Measurements from ENCODE around the gene INSIG2. TPM values are rescaled to one million over a fixed set of nuclear protein-coding genes. Genes with fewer than 3 reads are reported as not detected.

The INSIG2 gene
- total RNA-seq, 2 donors from 2014 or later: 23.1 to 48.9 TPM

DNA sequence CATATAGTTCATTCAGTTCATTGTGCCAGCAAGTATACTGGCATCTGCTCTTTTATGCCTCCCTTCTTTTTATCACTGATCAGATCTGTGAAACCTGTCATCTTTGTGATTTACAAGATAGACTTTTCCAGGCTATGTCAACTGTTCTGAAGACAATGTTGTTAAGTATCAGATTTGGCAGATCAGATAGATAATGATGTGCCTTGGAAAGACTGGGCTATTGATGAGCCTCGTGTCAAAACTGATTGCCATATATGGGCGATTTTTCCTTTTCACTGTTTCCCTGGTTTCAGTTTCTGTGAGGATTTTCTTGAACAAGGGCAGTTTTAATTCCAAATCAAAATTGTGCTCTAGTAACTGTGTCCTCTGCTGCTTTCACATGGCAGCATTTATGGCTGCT, 26.6 kb downstream of the INSIG2 start:
- Mint-ChIP-seq H3K27me3 (ENCODE audit: low read depth) (no peaks in the 10 kb centered on the region), H3K4me1 (ENCODE audit: low read depth) (peaks cover 6% of the 10 kb centered on the region), H3K9me3 (no peaks in the 10 kb centered on the region), H3K36me3 (ENCODE audit: insufficient read depth in 2 of 2) (peaks cover 5 to 11% of the 10 kb centered on the region in 2 donors), H3K27ac (peak overlapping the region; percentile 80), H3K4me3 (no peak overlapping the region)
- ATAC-seq (replicated peaks in 1 of 2) (no peak), DNase-seq (no peak)

GRCh38 chr2:118115761-118116160, 27.5 kb downstream of the INSIG2 start:
- no peak for DNase-seq
- Mint-ChIP-seq H3K36me3 (ENCODE audit: insufficient read depth in 2 of 2) (peaks cover 5 to 11% of the 10 kb centered on the region in 2 donors), H3K27me3 (ENCODE audit: low read depth) (no peaks in the 10 kb centered on the region)

DNA sequence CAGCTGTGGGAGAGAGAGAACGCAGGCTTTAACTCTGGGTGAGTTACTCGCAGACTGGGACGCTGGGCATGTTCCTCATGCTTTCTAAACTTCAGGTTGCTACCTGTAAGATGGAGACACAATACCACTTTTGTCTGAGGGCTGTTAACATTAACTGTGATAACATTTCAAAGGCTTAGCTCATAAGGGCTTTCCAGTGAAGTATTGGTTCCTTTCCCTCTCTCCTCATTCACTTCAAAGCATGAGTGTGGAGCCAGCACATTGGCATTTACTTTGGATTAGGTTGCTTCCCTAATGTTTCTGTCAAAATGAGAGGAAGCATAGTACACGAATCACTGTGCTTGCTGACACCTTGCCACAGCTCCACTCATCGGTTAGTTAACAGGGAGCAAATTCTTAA, 30.2 kb downstream of the INSIG2 start:
- no peak for DNase-seq
- Mint-ChIP-seq H3K27ac (no peak overlapping the region), H3K9me3 (no peaks in the 10 kb centered on the region), H3K27me3 (ENCODE audit: low read depth) (no peaks in the 10 kb centered on the region), H3K36me3 (ENCODE audit: insufficient read depth in 2 of 2) (no peaks in the 10 kb centered on the region), H3K4me3 (no peak overlapping the region), H3K4me1 (ENCODE audit: low read depth) (peaks cover 6% of the 10 kb centered on the region)
- no peak for ATAC-seq (replicated peaks in 1 of 2)

More at GRCh38 chr2:118115761-118116160, 27.5 kb downstream of the INSIG2 start:
- Mint-ChIP-seq H3K27ac (no peak overlapping the region), H3K4me3 (no peak overlapping the region), H3K4me1 (ENCODE audit: low read depth) (peaks cover 6% of the 10 kb centered on the region), H3K9me3 (no peaks in the 10 kb centered on the region)
- no peak for ATAC-seq (replicated peaks in 1 of 2)

GRCh38 chr2:118119158-118119727, 31.0 kb downstream of the INSIG2 start:
- Mint-ChIP-seq H3K4me3 (no peak overlapping the region), H3K9me3 (no peaks in the 10 kb centered on the region), H3K36me3 (ENCODE audit: insufficient read depth in 2 of 2) (no peaks in the 10 kb centered on the region), H3K4me1 (ENCODE audit: low read depth) (no peaks in the 10 kb centered on the region), H3K27ac (no peak overlapping the region), H3K27me3 (ENCODE audit: low read depth) (peaks cover under 1% of the 10 kb centered on the region)
- no peak for ATAC-seq (replicated peaks in 1 of 2)
- DNase-seq: no peak

DNA sequence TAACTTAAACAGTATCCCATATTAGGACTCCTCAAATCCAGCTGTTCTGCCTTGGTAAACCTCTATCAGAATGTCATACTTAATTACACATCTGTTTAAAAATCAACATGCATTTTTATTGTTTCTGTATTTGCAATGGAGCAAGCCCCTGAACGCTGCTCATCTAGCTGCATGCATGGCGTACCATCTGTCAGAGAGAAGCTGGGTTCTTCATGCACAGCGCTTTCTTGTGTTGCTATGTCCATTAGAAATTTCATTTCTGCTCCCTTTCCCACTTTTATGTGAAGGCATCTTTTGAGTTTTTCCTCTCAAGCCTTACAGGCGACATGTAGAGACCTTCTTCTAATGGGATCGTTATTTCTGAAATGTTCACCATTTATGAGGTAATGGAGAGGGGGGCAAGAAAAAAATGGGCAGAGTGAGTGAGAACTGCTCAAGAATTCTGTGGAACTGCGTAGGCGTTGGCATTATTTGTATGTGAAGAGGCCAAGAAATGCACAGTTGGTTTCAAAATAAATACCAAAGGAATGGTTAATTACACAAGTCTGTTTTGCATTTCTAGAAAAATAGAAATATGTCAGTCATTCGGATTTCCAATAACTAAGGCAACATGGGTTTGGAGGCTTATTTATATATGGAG, 31.6 kb downstream of the INSIG2 start:
- Mint-ChIP-seq H3K27me3 (ENCODE audit: low read depth) (peaks cover 6% of the 10 kb centered on the region), H3K9me3 (no peaks in the 10 kb centered on the region), H3K27ac (no peak overlapping the region), H3K4me1 (ENCODE audit: low read depth) (no peaks in the 10 kb centered on the region), H3K36me3 (ENCODE audit: insufficient read depth in 2 of 2) (no peaks in the 10 kb centered on the region), H3K4me3 (no peak overlapping the region)
- ATAC-seq (replicated peaks in 1 of 2): no peak
- no peak for DNase-seq

GRCh38 chr2:118120401-118120780, 32.1 kb downstream of the INSIG2 start:
- DNase-seq (no peak), ATAC-seq (replicated peaks in 1 of 2) (no peak)
- no peaks in the 10 kb centered on the region for H3K36me3 Mint-ChIP-seq (ENCODE audit: insufficient read depth in 2 of 2)
- H3K4me3 Mint-ChIP-seq: no peak overlapping the region
- peaks cover 12% of the 10 kb centered on the region for H3K27me3 Mint-ChIP-seq (ENCODE audit: low read depth)
- H3K4me1 Mint-ChIP-seq (ENCODE audit: low read depth): no peaks in the 10 kb centered on the region
- H3K9me3 Mint-ChIP-seq: no peaks in the 10 kb centered on the region
- H3K27ac Mint-ChIP-seq: no peak overlapping the region

DNA sequence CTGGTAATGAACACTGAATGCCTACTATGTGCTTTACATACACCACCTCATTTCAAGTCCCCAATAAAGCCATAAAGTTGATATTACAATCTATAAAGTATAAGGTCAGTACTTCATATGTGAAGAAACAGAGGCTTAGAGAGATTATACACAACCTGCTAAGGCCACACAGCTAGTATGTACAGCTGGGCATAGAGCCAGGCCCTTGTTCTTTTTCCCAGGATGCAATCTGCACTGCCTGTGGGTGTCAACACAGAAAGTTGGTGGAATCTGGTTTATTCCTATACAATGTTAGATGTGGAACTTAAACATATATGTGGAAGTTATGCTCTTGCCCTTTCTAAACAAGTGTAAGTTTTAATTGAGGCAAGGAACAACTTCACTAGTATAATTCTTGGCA, 32.8 kb downstream of the INSIG2 start:
- no peak overlapping the region for H3K27ac Mint-ChIP-seq
- ATAC-seq (replicated peaks in 1 of 2) (no peak), DNase-seq (no peak)
- H3K36me3 Mint-ChIP-seq (ENCODE audit: insufficient read depth in 2 of 2): no peaks in the 10 kb centered on the region
- H3K27me3 Mint-ChIP-seq (ENCODE audit: low read depth): peaks cover 19% of the 10 kb centered on the region
- no peak overlapping the region for H3K4me3 Mint-ChIP-seq
- no peaks in the 10 kb centered on the region for H3K9me3 Mint-ChIP-seq
- H3K4me1 Mint-ChIP-seq (ENCODE audit: low read depth): no peaks in the 10 kb centered on the region

DNA sequence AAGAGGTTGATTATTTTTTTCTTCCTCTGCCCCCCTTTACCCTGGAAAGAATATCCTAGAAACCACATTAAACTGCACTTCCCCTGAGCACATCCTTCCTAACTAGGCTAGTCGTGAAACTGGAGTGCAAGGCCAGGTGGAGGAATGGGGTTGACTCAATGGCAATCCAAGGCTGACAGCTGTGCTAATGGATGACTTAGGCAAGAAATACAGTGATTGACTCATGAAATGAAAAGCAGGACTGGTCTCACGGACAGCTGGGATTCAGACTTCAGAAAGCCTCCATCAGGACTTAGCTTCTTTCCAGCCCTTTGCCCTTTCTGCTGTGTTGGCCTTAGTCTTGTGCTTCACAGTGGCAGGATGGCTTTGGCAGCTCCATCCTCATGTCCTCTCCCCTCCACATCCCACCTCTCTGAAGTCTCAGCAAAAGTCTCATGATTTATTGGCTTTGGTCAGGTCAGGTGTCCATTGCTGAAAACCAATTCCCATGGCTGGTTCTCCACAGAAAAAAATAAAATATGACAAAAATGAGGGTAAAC, 33.8 kb downstream of the INSIG2 start:
- Mint-ChIP-seq H3K36me3 (ENCODE audit: insufficient read depth in 2 of 2) (no peaks in the 10 kb centered on the region), H3K27me3 (ENCODE audit: low read depth) (peaks cover 28% of the 10 kb centered on the region), H3K4me3 (no peak overlapping the region), H3K9me3 (no peaks in the 10 kb centered on the region), H3K27ac (no peak overlapping the region), H3K4me1 (ENCODE audit: low read depth) (no peaks in the 10 kb centered on the region)
- DNase-seq (no peak), ATAC-seq (replicated peaks in 1 of 2) (no peak)

DNA sequence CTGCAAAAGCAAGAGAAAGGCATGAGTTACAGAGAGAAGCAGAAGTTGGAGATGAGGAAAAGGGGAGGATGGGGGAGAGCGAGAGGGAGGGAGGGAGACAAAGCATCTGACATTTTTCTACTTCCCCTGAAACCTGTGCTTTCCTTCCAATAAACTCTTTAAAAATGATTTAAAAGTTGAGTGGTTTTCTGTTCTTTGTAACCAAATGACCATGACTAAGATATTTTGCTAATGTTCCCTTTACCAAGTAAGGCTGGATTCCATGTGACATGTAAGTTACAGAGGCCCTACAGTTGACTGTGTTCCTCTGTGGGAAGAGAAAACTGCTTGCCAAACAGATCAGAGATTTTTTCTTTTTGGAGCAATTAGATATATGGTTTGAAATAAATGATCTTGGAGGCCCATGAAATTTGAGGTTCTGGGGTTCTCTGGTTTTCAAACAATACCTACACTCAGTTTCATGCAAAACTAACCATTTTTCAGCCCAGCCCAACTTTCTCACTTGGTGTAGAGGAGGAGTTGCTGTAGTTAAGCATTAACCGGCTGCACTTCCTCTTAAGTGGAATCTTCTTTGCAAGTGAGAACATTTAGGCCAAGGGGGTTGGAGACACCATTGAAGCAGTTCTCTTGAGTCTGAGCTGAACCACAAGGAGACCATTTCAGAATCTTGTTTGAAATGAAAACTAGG, 34.5 kb downstream of the INSIG2 start:
- no peak overlapping the region for H3K4me3 Mint-ChIP-seq
- ATAC-seq (replicated peaks in 1 of 2): no peak
- DNase-seq: no peak
- H3K27me3 Mint-ChIP-seq (ENCODE audit: low read depth): peaks cover 35% of the 10 kb centered on the region
- no peaks in the 10 kb centered on the region for H3K9me3 Mint-ChIP-seq
- H3K36me3 Mint-ChIP-seq (ENCODE audit: insufficient read depth in 2 of 2): no peaks in the 10 kb centered on the region
- H3K4me1 Mint-ChIP-seq (ENCODE audit: low read depth): no peaks in the 10 kb centered on the region
- H3K27ac Mint-ChIP-seq: no peak overlapping the region

DNA sequence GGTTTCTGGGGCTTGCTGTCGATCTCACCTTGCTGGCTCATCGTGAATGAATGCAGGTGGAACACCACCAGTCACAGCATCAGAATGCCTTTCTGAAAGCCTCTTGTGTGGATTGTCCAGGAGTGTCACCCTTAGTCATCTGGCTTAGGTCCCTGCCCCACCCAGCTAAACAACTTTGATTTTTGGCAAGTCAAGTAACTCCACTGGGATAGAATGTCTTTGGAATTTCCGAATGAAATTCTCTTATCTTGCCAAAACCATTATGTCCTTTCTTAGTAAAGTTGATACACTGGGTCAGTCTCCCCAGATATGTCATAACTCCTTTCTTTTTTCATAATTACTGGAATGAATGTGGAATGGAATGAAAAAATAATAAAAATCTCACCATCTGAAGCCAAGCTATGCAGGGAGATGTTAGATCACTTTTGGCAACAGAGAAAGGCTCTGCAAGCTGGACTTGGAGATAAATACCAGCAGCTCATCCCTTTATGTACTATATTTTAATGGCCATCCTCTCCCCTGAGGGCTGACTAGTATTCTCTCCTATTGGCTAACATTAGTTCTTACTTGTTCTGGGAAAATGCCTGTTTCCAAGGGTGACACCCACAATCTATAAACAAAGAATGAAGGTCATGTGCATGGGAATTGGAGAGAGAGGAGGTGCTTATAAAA, 35.4 kb downstream of the INSIG2 start:
- H3K4me3 Mint-ChIP-seq: no peak overlapping the region
- no peak overlapping the region for H3K27ac Mint-ChIP-seq
- ATAC-seq (replicated peaks in 1 of 2) (no peak), DNase-seq (no peak)
- H3K4me1 Mint-ChIP-seq (ENCODE audit: low read depth): no peaks in the 10 kb centered on the region
- H3K9me3 Mint-ChIP-seq: no peaks in the 10 kb centered on the region
- H3K27me3 Mint-ChIP-seq (ENCODE audit: low read depth): peaks cover 44% of the 10 kb centered on the region
- H3K36me3 Mint-ChIP-seq (ENCODE audit: insufficient read depth in 2 of 2): no peaks in the 10 kb centered on the region

DNA sequence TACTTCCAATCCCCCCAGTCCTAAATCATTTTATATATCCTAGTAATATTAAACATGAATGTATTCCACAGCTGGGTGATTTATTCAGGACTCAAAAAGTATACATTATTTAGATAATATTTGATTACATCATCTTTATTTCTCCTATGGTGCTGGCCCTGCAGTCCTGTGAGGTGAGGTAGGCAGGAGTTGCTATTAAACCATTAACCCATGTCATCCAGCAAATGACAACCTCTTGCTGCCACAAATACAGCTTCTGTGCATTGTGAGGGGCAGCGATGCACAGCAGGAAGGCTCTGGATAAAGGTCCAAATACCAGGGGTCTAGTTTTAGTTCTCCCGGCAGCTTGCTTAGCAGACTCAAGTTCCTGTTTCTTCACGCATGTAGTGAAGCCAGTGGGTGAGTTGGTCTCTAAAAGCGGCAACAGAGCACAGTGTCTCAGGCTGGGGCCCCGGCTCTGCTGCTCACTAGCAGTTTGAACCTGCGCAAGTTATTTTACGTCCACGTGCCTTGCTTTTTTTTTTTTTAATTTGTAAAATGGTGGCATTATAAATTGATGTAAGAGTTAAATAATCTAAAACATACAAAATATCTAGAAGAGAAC, 36.1 kb downstream of the INSIG2 start:
- no peak for DNase-seq

GRCh38 chr2:118127250-118127649, 39.0 kb downstream of the INSIG2 start:
- no peaks in the 10 kb centered on the region for H3K36me3 Mint-ChIP-seq (ENCODE audit: insufficient read depth in 2 of 2)
- H3K27ac Mint-ChIP-seq: no peak overlapping the region
- ATAC-seq (replicated peaks in 1 of 2) (no peak), DNase-seq (no peak)
- H3K27me3 Mint-ChIP-seq (ENCODE audit: low read depth): peaks cover 53% of the 10 kb centered on the region
- H3K4me1 Mint-ChIP-seq (ENCODE audit: low read depth): peaks cover 15% of the 10 kb centered on the region
- no peak overlapping the region for H3K4me3 Mint-ChIP-seq
- H3K9me3 Mint-ChIP-seq: no peaks in the 10 kb centered on the region

More for the DNA sequence above, 36.1 kb downstream of the INSIG2 start:
- no peak overlapping the region for H3K27ac Mint-ChIP-seq
- H3K4me3 Mint-ChIP-seq: no peak overlapping the region
- no peaks in the 10 kb centered on the region for H3K9me3 Mint-ChIP-seq
- peaks cover 51% of the 10 kb centered on the region for H3K27me3 Mint-ChIP-seq (ENCODE audit: low read depth)
- no peak for ATAC-seq (replicated peaks in 1 of 2)
- no peaks in the 10 kb centered on the region for H3K36me3 Mint-ChIP-seq (ENCODE audit: insufficient read depth in 2 of 2)
- no peaks in the 10 kb centered on the region for H3K4me1 Mint-ChIP-seq (ENCODE audit: low read depth)

- no peaks in the 10 kb centered on the region for H3K9me3 Mint-ChIP-seq
Observed at GRCh38 chr2:118128826-118129225, 40.6 kb downstream of the INSIG2 start.

More at GRCh38 chr2:118128826-118129225, 40.6 kb downstream of the INSIG2 start:
- Mint-ChIP-seq H3K4me1 (ENCODE audit: low read depth) (peaks cover 15% of the 10 kb centered on the region), H3K27me3 (ENCODE audit: low read depth) (peaks cover 56% of the 10 kb centered on the region), H3K36me3 (ENCODE audit: insufficient read depth in 2 of 2) (no peaks in the 10 kb centered on the region), H3K4me3 (no peak overlapping the region), H3K27ac (no peak overlapping the region)
- ATAC-seq (replicated peaks in 1 of 2) (no peak), DNase-seq (no peak)
